ENCODE measurements around the gene DHRS12.

Gene DHRS12

DNA sequence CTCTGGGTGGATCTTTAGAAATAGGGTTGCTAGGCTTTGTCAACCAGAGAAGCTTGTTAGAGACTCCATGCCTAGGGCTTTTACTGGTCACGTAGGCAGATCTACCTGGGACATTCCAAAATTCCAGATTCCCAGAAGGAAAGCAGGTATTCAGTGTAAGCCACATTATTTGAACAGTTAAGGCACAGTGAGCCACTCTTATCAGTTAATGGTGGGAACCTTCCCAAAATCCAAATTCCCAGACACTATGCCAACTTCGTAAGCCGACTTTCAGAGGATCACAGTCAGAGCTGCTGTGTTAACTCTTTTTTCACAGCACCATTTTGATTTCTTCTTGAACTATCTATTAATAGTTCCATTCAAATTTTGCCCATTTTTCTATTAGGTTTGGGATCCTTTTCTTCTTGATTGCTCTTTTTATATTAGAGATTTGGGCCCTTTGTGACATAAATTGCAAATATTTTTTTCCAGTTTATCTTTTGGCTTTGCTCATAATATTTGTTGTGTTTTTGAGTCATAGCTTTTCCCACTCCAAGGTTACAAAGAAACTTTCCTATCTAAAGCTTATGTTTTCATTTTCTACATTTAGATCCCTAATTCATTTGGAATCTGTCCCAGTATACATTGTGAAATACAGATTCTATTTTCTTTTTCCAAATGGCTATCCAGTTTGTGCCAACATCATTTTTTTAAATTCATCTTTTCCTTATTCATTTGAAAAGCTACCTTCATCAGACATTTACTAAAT is 77.3 kb downstream of the DHRS12 start:
- H3K4me3 ChIP-seq (ENCODE audit: low read depth in 1 of 2, low read length in 2 of 2), result no peak overlapping the region
- H3K27ac ChIP-seq (ENCODE audit: low read length), result no peak overlapping the region
- no peak overlapping the region for H3K4me2 ChIP-seq (ENCODE audit: insufficient read depth, low read length)
- H3K9me3 ChIP-seq (ENCODE audit: insufficient read depth, low read length, severe bottlenecking), result no peaks in the 10 kb centered on the region
- no peak overlapping the region for H3K9ac ChIP-seq (ENCODE audit: low read depth, low read length)
- DNase-seq, result no peak
- no peaks in the 10 kb centered on the region for H3K27me3 ChIP-seq (ENCODE audit: insufficient read depth, low read length, poor library complexity)
- no peaks in the 10 kb centered on the region for H3K79me2 ChIP-seq (ENCODE audit: insufficient read depth, low read length)
- H2AFZ ChIP-seq (ENCODE audit: low read depth, low read length), result no peak overlapping the region
- H3K4me1 ChIP-seq (ENCODE audit: insufficient read depth, low read length), result no peaks in the 10 kb centered on the region
- H4K20me1 ChIP-seq (ENCODE audit: insufficient read depth, low read length), result no peaks in the 10 kb centered on the region
- TF ChIP-seq EZH2 (IDR thresholded peaks at IDR 0.05; ENCODE audit: borderline replicate concordance, low read depth, low read length, severe bottlenecking), result no peak
- TF ChIP-seq, protein P1, sequence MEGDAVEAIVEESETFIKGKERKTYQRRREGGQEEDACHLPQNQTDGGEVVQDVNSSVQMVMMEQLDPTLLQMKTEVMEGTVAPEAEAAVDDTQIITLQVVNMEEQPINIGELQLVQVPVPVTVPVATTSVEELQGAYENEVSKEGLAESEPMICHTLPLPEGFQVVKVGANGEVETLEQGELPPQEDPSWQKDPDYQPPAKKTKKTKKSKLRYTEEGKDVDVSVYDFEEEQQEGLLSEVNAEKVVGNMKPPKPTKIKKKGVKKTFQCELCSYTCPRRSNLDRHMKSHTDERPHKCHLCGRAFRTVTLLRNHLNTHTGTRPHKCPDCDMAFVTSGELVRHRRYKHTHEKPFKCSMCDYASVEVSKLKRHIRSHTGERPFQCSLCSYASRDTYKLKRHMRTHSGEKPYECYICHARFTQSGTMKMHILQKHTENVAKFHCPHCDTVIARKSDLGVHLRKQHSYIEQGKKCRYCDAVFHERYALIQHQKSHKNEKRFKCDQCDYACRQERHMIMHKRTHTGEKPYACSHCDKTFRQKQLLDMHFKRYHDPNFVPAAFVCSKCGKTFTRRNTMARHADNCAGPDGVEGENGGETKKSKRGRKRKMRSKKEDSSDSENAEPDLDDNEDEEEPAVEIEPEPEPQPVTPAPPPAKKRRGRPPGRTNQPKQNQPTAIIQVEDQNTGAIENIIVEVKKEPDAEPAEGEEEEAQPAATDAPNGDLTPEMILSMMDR (IDR thresholded peaks at IDR 0.05; ENCODE audit: borderline replicate concordance, extremely low read depth, low read length, poor library complexity, severe bottlenecking), result no peak
- ATAC-seq (ENCODE audit: insufficient read depth, low read depth), result no peak
- peaks cover 9% of the 10 kb centered on the region; the same call in 1 of the 2 replicates for H3K36me3 ChIP-seq (ENCODE audit: insufficient read depth, low read length)

DNA sequence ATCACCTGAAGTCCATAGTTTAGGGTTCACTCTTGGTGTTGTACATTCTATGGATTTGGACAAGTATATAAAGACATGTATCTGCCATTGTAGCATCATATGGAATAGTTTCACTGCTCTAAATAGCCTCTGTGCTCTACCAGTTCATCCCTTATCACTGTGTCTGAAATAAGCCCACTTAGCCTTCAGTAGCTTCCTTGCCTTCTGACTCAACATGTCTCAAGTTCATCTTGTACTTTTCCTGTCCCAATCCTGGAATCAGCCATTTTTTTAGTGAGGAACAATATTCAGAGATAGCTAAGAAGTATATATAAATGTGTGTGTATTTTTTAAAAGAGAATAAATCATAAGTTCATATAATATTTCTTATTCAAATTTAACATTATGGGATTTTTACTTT is 79.2 kb downstream of the DHRS12 start:
- Histone ChIP-seq H4K20me1 (ENCODE audit: insufficient read depth, low read length) (no peaks in the 10 kb centered on the region), H3K9ac (ENCODE audit: low read depth, low read length) (no peak overlapping the region), H2AFZ (ENCODE audit: low read depth, low read length) (no peak overlapping the region), H3K4me1 (ENCODE audit: insufficient read depth, low read length) (no peaks in the 10 kb centered on the region), H3K9me3 (ENCODE audit: insufficient read depth, low read length, severe bottlenecking) (no peaks in the 10 kb centered on the region), H3K4me3 (ENCODE audit: low read depth in 1 of 2, low read length in 2 of 2) (no peak overlapping the region), H3K4me2 (ENCODE audit: insufficient read depth, low read length) (no peak overlapping the region), H3K36me3 (ENCODE audit: insufficient read depth, low read length) (peaks cover 6% of the 10 kb centered on the region; the same call in 1 of the 2 replicates), H3K79me2 (ENCODE audit: insufficient read depth, low read length) (no peaks in the 10 kb centered on the region), H3K27ac (ENCODE audit: low read length) (no peak overlapping the region), H3K27me3 (ENCODE audit: insufficient read depth, low read length, poor library complexity) (no peaks in the 10 kb centered on the region)
- TF ChIP-seq, protein P1 (IDR thresholded peaks at IDR 0.05; ENCODE audit: borderline replicate concordance, extremely low read depth, low read length, poor library complexity, severe bottlenecking), result no peak
- TF ChIP-seq EZH2 (IDR thresholded peaks at IDR 0.05; ENCODE audit: borderline replicate concordance, low read depth, low read length, severe bottlenecking), result no peak
- no peak for ATAC-seq (ENCODE audit: insufficient read depth, low read depth)
- DNase-seq, result no peak

DNA sequence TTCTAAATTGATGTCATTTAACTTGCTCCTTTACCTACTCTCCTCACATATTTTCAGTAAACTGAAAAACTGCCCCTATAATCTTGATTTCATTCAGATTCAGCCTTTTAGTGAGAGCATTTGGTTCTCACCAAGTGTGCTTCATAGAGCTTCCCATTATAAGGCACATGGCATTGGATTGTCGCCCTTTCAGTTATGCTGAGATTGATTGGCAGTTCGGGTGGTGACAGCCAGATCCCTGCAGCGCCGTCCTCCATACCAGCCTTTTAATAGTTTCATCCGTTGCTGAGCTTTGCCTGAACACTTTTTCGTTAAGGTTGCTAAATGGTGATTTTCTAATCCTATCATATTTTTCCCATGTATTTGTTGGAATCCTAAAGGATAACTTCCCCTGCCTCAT is 80.4 kb downstream of the DHRS12 start:
- ATAC-seq (ENCODE audit: insufficient read depth, low read depth), result no peak
- Histone ChIP-seq H4K20me1 (ENCODE audit: insufficient read depth, low read length) (no peaks in the 10 kb centered on the region), H3K79me2 (ENCODE audit: insufficient read depth, low read length) (no peaks in the 10 kb centered on the region), H3K4me2 (ENCODE audit: insufficient read depth, low read length) (no peak overlapping the region), H3K9ac (ENCODE audit: low read depth, low read length) (no peak overlapping the region), H3K36me3 (ENCODE audit: insufficient read depth, low read length) (peaks cover 6% of the 10 kb centered on the region; the same call in 1 of the 2 replicates), H3K27me3 (ENCODE audit: insufficient read depth, low read length, poor library complexity) (no peaks in the 10 kb centered on the region), H3K9me3 (ENCODE audit: insufficient read depth, low read length, severe bottlenecking) (no peaks in the 10 kb centered on the region), H3K4me1 (ENCODE audit: insufficient read depth, low read length) (no peaks in the 10 kb centered on the region), H2AFZ (ENCODE audit: low read depth, low read length) (no peak overlapping the region), H3K4me3 (ENCODE audit: low read depth in 1 of 2, low read length in 2 of 2) (no peak overlapping the region), H3K27ac (ENCODE audit: low read length) (no peak overlapping the region)
- DNase-seq, result no peak
- no peak for TF ChIP-seq EZH2 (IDR thresholded peaks at IDR 0.05; ENCODE audit: borderline replicate concordance, low read depth, low read length, severe bottlenecking)
- TF ChIP-seq, protein P1 (IDR thresholded peaks at IDR 0.05; ENCODE audit: borderline replicate concordance, extremely low read depth, low read length, poor library complexity, severe bottlenecking), result no peak

All from DND-41 (cell line).